HCT116 (cell line): ENCODE data around the gene DPF3. TPM values are rescaled to one million over a fixed set of nuclear protein-coding genes. Genes with fewer than 3 reads are reported as not detected.
A peak's percentile ranks its signal among the peaks of the same experiment; 100 is the strongest.

Experiments used
- ATAC-seq: fragments of 200-7000 bp; cut with Tn5 transposase; 2 replicates; pipeline ENCODE4 v1.9.1; 2020; ENCODE audit warnings: mild to moderate bottlenecking, moderate library complexity
- BruUV-seq: library from RNA; stranded (reverse); fragments of 400-500 nt; replicated peaks from 2 replicates; lab custom pipeline; 2021; lab: Mats Ljungman, UMichigan
- CTCF ChIA-PET: fragments of 300-600 bp; sonication (Branson Sonifier 250); formaldehyde crosslinking; loops from one replicate; lab custom pipeline; 2021; ENCODE audit warnings: antibody characterized with exemption; lab: Charles Lee
- POLR2A ChIA-PET: fragments of 300-600, 350-600 bp; sonication (Branson Sonifier 250); formaldehyde crosslinking; loops from one replicate; lab custom pipeline; 2021; ENCODE audit warnings: antibody characterized with exemption; lab: Charles Lee
- RAD21 ChIA-PET, 2 experiments: fragments of 300-600 bp; sonication (Branson Sonifier 250); formaldehyde crosslinking; loops; one replicate each; lab custom pipeline; 2023; ENCODE audit warnings: low total read pairs in 2 of 2; ENCODE audit not compliant: uncharacterized antibody in 2 of 2, unreplicated experiment in 2 of 2, low non-redundant PET in 1 of 2; lab: Charles Lee
- DNase-seq: peaks from one replicate; pipeline ENCODE4 v3.0.0-alpha.2; 2010; ENCODE audit warnings: low read depth, low spot score
- H2AFZ ChIP-seq: fragments of 200-600 bp; shearing (Covaris generic), sonication (generic); 2 replicates; pipeline ENCODE4 v1.6.1; 2017; ENCODE audit warnings: low read depth, mixed run types, mixed read lengths, antibody characterized with exemption, low read length; ENCODE audit not compliant: poor library complexity, severe bottlenecking
- H3K27ac ChIP-seq: 2 replicates; pipeline ENCODE4 v1.5.1; 2012; ENCODE audit warnings: low read depth, low read length
- H3K27me3 ChIP-seq: fragments of 200-600 bp; sonication (generic); 2 replicates; pipeline ENCODE4 v1.6.1; 2016; ENCODE audit warnings: mixed run types, low read length, mixed read lengths; ENCODE audit not compliant: insufficient read depth
- H3K36me3 ChIP-seq, 2 experiments: fragments of 200-500 bp in 1 of 2; fragments of 200-600 bp in 1 of 2; sonication (Bioruptor generic) in 1 of 2; sonication (generic) in 1 of 2; 2 replicates each; pipeline versions ENCODE4 v1.5.1 to v1.6.1; 2014 to 2016; ENCODE audit warnings: low read length in 2 of 2, inconsistent platforms in 1 of 2, mixed read lengths in 1 of 2, mixed run types in 1 of 2; ENCODE audit not compliant: insufficient read depth in 2 of 2, control insufficient read depth in 1 of 2
- H3K4me1 ChIP-seq, 2 experiments: fragments of 200-600 bp in 1 of 2; sonication (generic) in 1 of 2; 2 replicates each; pipeline versions ENCODE4 v1.5.1 to v1.6.1; 2012 to 2017; ENCODE audit warnings: low read length in 2 of 2, inconsistent platforms in 1 of 2, mild to moderate bottlenecking in 1 of 2, mixed read lengths in 1 of 2, mixed run types in 1 of 2, moderate library complexity in 1 of 2; ENCODE audit not compliant: insufficient read depth in 2 of 2, control insufficient read depth in 1 of 2
- H3K4me2 ChIP-seq: fragments of 200-600 bp; sonication (generic); 2 replicates; pipeline ENCODE4 v1.6.1; 2017; ENCODE audit warnings: mixed run types, low read length, mixed read lengths
- H3K4me3 ChIP-seq, 2 experiments: fragments of 200-600 bp in 1 of 2; sonication (generic) in 1 of 2; replicated peaks in 1 of 2; 2 replicates each; pipeline ENCODE4 v1.5.1; 2011 to 2016; ENCODE audit warnings: low read length in 2 of 2, control low read depth in 1 of 2, low read depth in 1 of 2, mild to moderate bottlenecking in 1 of 2, mixed read lengths in 1 of 2, mixed run types in 1 of 2
- H3K79me2 ChIP-seq: fragments of 200-600 bp; sonication (generic); 2 replicates; pipeline ENCODE4 v1.6.1; 2017; ENCODE audit warnings: mild to moderate bottlenecking, mixed run types, low read length, moderate library complexity, mixed read lengths; ENCODE audit not compliant: insufficient read depth
- H3K9ac ChIP-seq: fragments of 200-600 bp; sonication (generic); 2 replicates; pipeline ENCODE4 v1.6.1; 2016; ENCODE audit warnings: low read length, mixed read lengths
- H3K9me2 ChIP-seq: fragments of 200-600 bp; sonication (generic), shearing (Covaris generic); 2 replicates; pipeline ENCODE4 v1.6.1; 2017; ENCODE audit warnings: mixed run types, mild to moderate bottlenecking, moderate library complexity; ENCODE audit not compliant: insufficient read depth
- H3K9me3 ChIP-seq, 2 experiments: fragments of 200-500 bp in 1 of 2; fragments of 200-600 bp in 1 of 2; sonication (Bioruptor generic) in 1 of 2; sonication (generic) in 1 of 2; 2 replicates each; pipeline ENCODE4 v1.6.1; 2014 to 2017; ENCODE audit warnings: low read length in 2 of 2, mixed read lengths in 2 of 2, inconsistent platforms in 1 of 2, low read depth in 1 of 2, mild to moderate bottlenecking in 1 of 2, mixed run types in 1 of 2, moderate library complexity in 1 of 2; ENCODE audit not compliant: control insufficient read depth in 1 of 2, insufficient read depth in 1 of 2
- H4K20me1 ChIP-seq: fragments of 200-600 bp; sonication (generic), shearing (Covaris generic); 2 replicates; pipeline ENCODE4 v1.6.1; 2017; ENCODE audit warnings: mixed run types, mild to moderate bottlenecking, moderate library complexity; ENCODE audit not compliant: insufficient read depth
- CEBPB ChIP-seq: IDR thresholded peaks from 2 replicates; pipeline ENCODE4 v1.6.1; 2012; ENCODE audit warnings: low read depth
- EGR1 ChIP-seq: IDR thresholded peaks from 2 replicates; pipeline ENCODE4 v1.6.1; 2012; ENCODE audit warnings: low read depth
- ELF1 ChIP-seq: IDR thresholded peaks from 2 replicates; pipeline ENCODE4 v1.6.1; 2012; ENCODE audit warnings: low read depth, borderline replicate concordance
- FOSL1 ChIP-seq: IDR thresholded peaks from 2 replicates; pipeline ENCODE4 v1.6.1; 2012; ENCODE audit warnings: low read depth
- POLR2AphosphoS5 ChIP-seq: IDR thresholded peaks from 2 replicates; pipeline ENCODE4 v1.6.1; 2011; ENCODE audit warnings: mild to moderate bottlenecking, low read depth, low read length, moderate library complexity
- SIN3A ChIP-seq: IDR thresholded peaks from 2 replicates; pipeline ENCODE4 v1.6.1; 2012; ENCODE audit warnings: low read depth
- SRF ChIP-seq: IDR thresholded peaks from 2 replicates; pipeline ENCODE4 v1.6.1; 2012; ENCODE audit warnings: low read depth
- ZFX ChIP-seq: fragments of 450-650 bp; IDR thresholded peaks from 2 replicates; pipeline ENCODE4 v1.6.1; 2017
- ZNF274 ChIP-seq: fragments of 200-500 bp; sonication (Bioruptor generic); IDR thresholded peaks from 2 replicates; pipeline ENCODE4 v1.6.1; 2014; ENCODE audit warnings: mild to moderate bottlenecking, low read depth, low read length, inconsistent platforms
- intact Hi-C: fragments of 100-400 bp; cut with micrococcal nuclease; formaldehyde crosslinking; loops from 2 replicates; pipeline ENCODE4 v1.10.0; 2022
- total RNA-seq: library from RNA; stranded (reverse); gene quantifications from one replicate; pipeline ENCODE4 v1.2.1, GENCODE V29; 2021; ENCODE audit not compliant: unreplicated experiment
- TF ChIP-seq, protein P1 (sequence below): IDR thresholded peaks from 2 replicates; pipeline ENCODE4 v1.6.1; 2012; ENCODE audit warnings: low read depth

DPF3 gene
- total RNA-seq, 1 experiment from 2014 or later = 0.27 TPM

DNA sequence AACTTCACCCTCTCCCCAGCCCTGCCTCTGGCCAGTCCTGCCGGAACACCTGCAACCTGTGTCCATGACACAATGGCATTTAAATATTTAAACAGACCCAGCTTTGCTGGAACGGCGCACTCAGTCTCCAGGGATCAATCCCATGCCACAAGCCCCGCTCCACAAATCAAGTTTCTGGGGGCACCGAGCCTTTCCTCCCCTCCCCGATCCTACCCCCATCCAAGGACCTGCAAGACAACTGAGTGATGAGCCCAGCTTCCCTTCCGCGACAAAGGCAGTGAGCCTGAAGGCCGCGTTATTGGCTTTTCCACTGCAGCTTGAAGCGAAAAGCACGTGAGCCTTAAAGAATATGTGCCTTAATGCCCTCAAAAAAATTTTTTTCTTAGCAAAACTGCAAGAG, 185.7 kb downstream of the DPF3 start:
- DNase-seq (no peak), ATAC-seq (no peak)
- no TSS peak for BruUV-seq
- Histone ChIP-seq H4K20me1 (no peaks in the 10 kb centered on the region), H3K27me3 (no peaks in the 10 kb centered on the region; the same call in 1 of the 2 replicates), H3K4me1 (peaks cover 9 to 15% of the 10 kb centered on the region in 2 experiments), H2AFZ (no peak overlapping the region), H3K79me2 (no peaks in the 10 kb centered on the region), H3K4me2 (peak overlapping the region; percentile 78; the same call in 1 of the 2 replicates), H3K9ac (no peak overlapping the region), H3K9me2 (no peaks in the 10 kb centered on the region), H3K27ac (no peak overlapping the region), H3K4me3 (no peak overlapping the region), H3K36me3 (no peaks in the 10 kb centered on the region), H3K9me3 (no peaks in the 10 kb centered on the region)
- TF ChIP-seq ELF1 = no peak
- TF ChIP-seq, protein P1, sequence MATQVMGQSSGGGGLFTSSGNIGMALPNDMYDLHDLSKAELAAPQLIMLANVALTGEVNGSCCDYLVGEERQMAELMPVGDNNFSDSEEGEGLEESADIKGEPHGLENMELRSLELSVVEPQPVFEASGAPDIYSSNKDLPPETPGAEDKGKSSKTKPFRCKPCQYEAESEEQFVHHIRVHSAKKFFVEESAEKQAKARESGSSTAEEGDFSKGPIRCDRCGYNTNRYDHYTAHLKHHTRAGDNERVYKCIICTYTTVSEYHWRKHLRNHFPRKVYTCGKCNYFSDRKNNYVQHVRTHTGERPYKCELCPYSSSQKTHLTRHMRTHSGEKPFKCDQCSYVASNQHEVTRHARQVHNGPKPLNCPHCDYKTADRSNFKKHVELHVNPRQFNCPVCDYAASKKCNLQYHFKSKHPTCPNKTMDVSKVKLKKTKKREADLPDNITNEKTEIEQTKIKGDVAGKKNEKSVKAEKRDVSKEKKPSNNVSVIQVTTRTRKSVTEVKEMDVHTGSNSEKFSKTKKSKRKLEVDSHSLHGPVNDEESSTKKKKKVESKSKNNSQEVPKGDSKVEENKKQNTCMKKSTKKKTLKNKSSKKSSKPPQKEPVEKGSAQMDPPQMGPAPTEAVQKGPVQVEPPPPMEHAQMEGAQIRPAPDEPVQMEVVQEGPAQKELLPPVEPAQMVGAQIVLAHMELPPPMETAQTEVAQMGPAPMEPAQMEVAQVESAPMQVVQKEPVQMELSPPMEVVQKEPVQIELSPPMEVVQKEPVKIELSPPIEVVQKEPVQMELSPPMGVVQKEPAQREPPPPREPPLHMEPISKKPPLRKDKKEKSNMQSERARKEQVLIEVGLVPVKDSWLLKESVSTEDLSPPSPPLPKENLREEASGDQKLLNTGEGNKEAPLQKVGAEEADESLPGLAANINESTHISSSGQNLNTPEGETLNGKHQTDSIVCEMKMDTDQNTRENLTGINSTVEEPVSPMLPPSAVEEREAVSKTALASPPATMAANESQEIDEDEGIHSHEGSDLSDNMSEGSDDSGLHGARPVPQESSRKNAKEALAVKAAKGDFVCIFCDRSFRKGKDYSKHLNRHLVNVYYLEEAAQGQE = no peak
- no peak for TF ChIP-seq ZFX
- no peak for TF ChIP-seq ZNF274
- TF ChIP-seq FOSL1 = no peak
- no peak for TF ChIP-seq SIN3A
- no peak for TF ChIP-seq CEBPB
- TF ChIP-seq EGR1 = no peak
- TF ChIP-seq SRF = no peak
- no peak for TF ChIP-seq POLR2AphosphoS5
- intact Hi-C loops = no loop called here
- RAD21 ChIA-PET = no interaction called here
- CTCF ChIA-PET = no interaction called here
- POLR2A ChIA-PET = no interaction called here
